BJ (cell line): ENCODE measurements around the gene MAML2. TPM values are rescaled to one million over a fixed set of nuclear protein-coding genes. Genes with fewer than 3 reads are reported as not detected.

Source experiments
- CTCF ChIA-PET: fragments of 350-600 bp; formaldehyde crosslinking; extraction: SDS; loops from one replicate; lab custom pipeline; 2021; ENCODE audit warnings: antibody characterized with exemption, inconsistent platforms; lab: Yijun Ruan, JAX
- POLR2A ChIA-PET: fragments of 300-600 bp; sonication (Branson Sonifier 250); formaldehyde crosslinking; extraction: SDS; loops from one replicate; lab custom pipeline; 2021; ENCODE audit warnings: antibody characterized with exemption; lab: Charles Lee
- DNase-seq: peaks from one replicate; pipeline ENCODE4 v3.0.0-alpha.2; 2011; ENCODE audit warnings: low read depth
- H3K27me3 ChIP-seq: 2 replicates; pipeline ENCODE4 v1.6.0; 2011; ENCODE audit warnings: low read length; ENCODE audit not compliant: control insufficient read depth, insufficient read depth
- H3K36me3 ChIP-seq: 2 replicates; pipeline ENCODE4 v1.5.1; 2011; ENCODE audit warnings: low read length; ENCODE audit not compliant: control insufficient read depth, insufficient read depth
- H3K4me3 ChIP-seq: 2 replicates; pipeline ENCODE4 v1.5.1; 2011; ENCODE audit warnings: low read depth, mild to moderate bottlenecking, control low read depth, low read length
- polyA plus RNA-seq: library from polyadenylated mRNA; depleted of rRNA; stranded (reverse); fragments of >200 nt; gene quantifications from 2 replicates; pipeline ENCODE4 v1.2.3, GENCODE V29; 2011
- TF ChIP-seq, protein P1 (sequence below): IDR thresholded peaks from 2 replicates; pipeline ENCODE4 v1.5.1; 2011; ENCODE audit warnings: low read depth, mild to moderate bottlenecking, control low read depth, inconsistent platforms, low read length, moderate library complexity; ENCODE audit not compliant: insufficient read depth

Gene MAML2
- polyA plus RNA-seq, 1 experiment, result 22.0 TPM

DNA sequence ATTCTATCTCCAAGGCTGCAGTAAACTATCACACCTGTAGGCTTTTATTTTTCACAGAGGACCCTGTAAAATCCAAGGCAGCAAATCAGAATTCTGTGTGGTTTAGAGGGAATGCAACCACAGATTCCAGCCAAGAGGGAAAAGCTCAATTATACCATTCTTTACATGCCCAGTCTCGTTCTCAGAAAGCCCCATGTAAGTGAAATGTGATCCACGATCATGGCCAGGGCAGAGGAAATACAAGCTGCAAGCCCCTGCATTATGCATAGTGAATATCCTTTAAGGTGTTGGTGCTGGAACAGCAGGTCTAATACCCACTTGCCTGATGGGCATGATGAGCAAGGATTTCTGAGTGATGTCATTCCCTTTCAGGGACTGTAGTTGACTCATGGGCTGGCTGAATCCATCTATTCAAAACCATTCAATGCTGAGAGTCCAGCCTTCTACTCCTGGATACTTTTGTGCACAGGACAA is 220.4 kb downstream of the MAML2 start:
- ChIA-PET POLR2A (interaction anchor here (0.6 kb wide), 1 partner anchor 9 kb away, joined by 7 read pairs; no protein-coding TSS in a partner anchor), CTCF (interaction anchor here (0.9 to 2.3 kb wide), 2 partner anchors 14 to 65 kb away, joined by 4 to 5 read pairs; no protein-coding TSS in a partner anchor)
- DNase-seq, result no peak
- H3K4me3 ChIP-seq, result no peak overlapping the region
- no peaks in the 10 kb centered on the region for H3K36me3 ChIP-seq
- TF ChIP-seq, protein P1, sequence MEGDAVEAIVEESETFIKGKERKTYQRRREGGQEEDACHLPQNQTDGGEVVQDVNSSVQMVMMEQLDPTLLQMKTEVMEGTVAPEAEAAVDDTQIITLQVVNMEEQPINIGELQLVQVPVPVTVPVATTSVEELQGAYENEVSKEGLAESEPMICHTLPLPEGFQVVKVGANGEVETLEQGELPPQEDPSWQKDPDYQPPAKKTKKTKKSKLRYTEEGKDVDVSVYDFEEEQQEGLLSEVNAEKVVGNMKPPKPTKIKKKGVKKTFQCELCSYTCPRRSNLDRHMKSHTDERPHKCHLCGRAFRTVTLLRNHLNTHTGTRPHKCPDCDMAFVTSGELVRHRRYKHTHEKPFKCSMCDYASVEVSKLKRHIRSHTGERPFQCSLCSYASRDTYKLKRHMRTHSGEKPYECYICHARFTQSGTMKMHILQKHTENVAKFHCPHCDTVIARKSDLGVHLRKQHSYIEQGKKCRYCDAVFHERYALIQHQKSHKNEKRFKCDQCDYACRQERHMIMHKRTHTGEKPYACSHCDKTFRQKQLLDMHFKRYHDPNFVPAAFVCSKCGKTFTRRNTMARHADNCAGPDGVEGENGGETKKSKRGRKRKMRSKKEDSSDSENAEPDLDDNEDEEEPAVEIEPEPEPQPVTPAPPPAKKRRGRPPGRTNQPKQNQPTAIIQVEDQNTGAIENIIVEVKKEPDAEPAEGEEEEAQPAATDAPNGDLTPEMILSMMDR, result no peak
- H3K27me3 ChIP-seq, result no peaks in the 10 kb centered on the region

DNA sequence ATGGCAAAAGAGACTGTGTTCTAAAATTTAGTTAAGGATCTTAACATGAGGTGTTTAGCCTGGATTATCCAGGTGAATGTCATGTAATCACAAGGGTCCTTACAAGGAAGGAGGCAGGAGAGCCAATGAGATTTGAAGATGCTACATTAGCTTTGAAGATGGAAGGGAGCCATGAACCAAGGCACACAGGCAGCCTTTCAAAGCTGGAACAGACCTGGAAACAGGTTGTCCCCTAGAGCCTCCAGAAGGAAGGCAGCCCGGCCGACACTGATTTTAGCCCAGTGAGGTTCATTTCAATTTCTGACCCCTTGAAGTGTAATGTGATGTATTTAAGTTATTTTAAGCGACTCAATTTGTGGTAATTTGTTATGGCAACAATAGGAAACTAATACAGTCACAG is 223.8 kb downstream of the MAML2 start:
- Histone ChIP-seq H3K4me3 (no peak overlapping the region), H3K27me3 (no peaks in the 10 kb centered on the region), H3K36me3 (no peaks in the 10 kb centered on the region)
- POLR2A ChIA-PET, result no interaction called here
- TF ChIP-seq, protein P1, result no peak
- CTCF ChIA-PET, result interaction anchor here (1.1 kb wide), 1 partner anchor 32 kb away, joined by 3 read pairs; no protein-coding TSS in a partner anchor
- DNase-seq, result no peak

GRCh38 chr11:96116376-96116775 is 226.6 kb downstream of the MAML2 start:
- ChIA-PET POLR2A (no interaction called here), CTCF (interaction anchor here (1.2 to 2.9 kb wide), 3 partner anchors 11 to 227 kb away, joined by 3 to 7 read pairs (median 3); partner anchors contain the start of gene MAML2)
- Histone ChIP-seq H3K4me3 (no peak overlapping the region), H3K27me3 (no peaks in the 10 kb centered on the region), H3K36me3 (no peaks in the 10 kb centered on the region)
- DNase-seq, result no peak
- TF ChIP-seq, protein P1, result no peak

DNA sequence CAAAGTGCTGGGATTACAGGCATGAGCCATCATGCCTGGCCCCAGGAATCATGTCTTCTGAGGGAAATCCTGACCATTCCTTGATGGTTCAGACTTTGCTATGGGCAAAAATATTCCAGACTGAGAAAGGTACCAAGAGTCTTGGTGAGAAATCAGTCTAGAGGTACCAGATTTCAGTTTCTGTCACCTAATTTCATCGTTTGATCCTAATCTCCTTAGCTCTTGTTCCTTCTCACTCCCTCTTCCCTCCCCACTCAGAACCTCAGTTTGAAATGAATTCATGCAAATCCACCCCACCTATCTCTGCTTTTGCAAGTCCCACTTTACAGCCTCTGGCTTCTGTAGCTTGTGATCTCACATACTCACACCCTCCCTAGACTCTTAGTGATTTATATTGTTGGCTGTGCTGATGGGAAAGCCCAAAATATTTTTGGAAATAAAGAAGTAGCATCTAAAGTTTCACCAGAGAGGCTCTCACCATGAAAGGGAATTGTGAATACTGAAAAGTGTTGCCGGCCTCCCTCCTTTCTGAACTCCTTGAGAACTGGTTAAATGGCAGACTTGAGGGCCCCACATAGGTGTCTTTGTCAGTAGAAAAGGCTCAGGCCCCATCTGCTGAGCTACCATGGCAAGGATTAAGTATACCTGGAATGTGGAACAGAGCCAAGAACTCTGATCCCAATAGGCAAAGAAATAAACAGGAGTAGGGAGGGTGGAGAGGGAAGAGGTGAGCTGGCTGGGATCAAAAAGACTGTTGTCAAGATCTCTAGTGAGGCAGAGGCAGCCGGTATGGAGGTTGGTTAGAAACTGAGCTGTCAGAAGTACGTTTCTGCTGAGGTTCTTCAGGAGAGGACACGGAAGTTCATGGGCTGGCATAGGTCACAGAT is 228.6 kb downstream of the MAML2 start:
- ChIA-PET CTCF (interaction anchor here (1.0 to 2.9 kb wide), 3 partner anchors 59 to 229 kb away, joined by 3 to 7 read pairs (median 5); partner anchors contain the start of gene MAML2), POLR2A (no interaction called here)
- H3K4me3 ChIP-seq, result no peak overlapping the region
- no peaks in the 10 kb centered on the region for H3K27me3 ChIP-seq
- no peak for DNase-seq
- no peaks in the 10 kb centered on the region for H3K36me3 ChIP-seq
- TF ChIP-seq, protein P1, result no peak

DNA sequence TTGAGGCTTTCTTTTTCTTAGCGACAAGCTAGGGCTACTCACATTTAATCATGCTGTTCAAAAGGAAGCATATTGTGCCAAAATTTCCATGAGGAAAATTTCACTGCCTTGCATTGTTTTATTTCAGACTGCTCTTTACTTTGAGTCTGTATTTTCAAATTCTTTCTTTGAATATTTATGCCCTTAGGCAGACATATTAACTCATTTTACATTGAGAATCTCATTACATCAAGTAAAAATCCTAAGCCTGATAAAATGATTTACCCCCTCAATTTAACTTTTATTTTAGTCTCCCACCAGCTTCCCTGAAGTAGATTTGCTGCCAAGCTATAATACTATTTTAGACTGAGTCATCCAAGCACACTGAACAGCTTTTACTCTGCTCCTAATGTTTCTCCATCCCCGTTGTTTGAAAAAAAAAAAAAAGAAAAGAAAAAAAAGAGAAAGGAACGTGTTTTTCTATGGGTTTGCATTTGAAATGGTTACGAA is 229.8 kb downstream of the MAML2 start:
- ChIA-PET CTCF (no interaction called here), POLR2A (interaction anchor here (0.6 to 0.7 kb wide), 5 partner anchors 10 to 1020 kb away, joined by 3 to 7 read pairs (median 4); no protein-coding TSS in a partner anchor)
- peak; percentile 44 for DNase-seq
- H3K4me3 ChIP-seq, result no peak overlapping the region
- no peaks in the 10 kb centered on the region for H3K36me3 ChIP-seq
- TF ChIP-seq, protein P1, result no peak
- H3K27me3 ChIP-seq, result no peaks in the 10 kb centered on the region
